HG02623 (cell line): ENCODE data around the gene GPATCH3.
"Not testable (repeated sequence)": the region's sequence is repeated elsewhere in the genome, so short reads cannot be mapped to it uniquely, and the experiment has no call there.

Source experiments
- ATAC-seq: cut with Tn5 transposase; IDR thresholded peaks from one replicate; pipeline ENCODE4 v1.9.1; 2021; ENCODE audit warnings: moderate library complexity; ENCODE audit not compliant: unreplicated experiment

Gene GPATCH3

GRCh38 chr1:26874896-26875295 lies 25.4 kb downstream of the GPATCH3 start:
- no peak for ATAC-seq

DNA sequence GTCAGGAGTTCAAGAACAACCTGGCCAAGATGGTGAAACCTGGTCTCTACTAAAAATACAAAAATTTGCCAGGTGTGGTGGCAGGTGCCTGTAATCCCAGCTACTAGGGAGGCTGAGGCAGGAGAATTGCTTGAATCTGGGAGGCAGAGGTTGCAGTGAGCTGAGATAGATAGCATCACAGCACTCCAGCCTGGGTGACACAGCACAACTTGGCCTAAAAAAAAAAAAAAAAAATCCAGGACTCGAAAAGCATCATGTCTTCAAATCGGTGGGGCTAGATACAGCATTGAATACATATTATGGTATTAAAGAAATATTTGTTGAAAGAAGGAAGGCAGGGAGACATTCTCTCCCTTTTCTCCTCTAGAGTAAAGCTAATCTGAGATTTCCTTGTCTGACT lies 27.2 kb downstream of the GPATCH3 start:
- ATAC-seq: not testable (repeated sequence)

DNA sequence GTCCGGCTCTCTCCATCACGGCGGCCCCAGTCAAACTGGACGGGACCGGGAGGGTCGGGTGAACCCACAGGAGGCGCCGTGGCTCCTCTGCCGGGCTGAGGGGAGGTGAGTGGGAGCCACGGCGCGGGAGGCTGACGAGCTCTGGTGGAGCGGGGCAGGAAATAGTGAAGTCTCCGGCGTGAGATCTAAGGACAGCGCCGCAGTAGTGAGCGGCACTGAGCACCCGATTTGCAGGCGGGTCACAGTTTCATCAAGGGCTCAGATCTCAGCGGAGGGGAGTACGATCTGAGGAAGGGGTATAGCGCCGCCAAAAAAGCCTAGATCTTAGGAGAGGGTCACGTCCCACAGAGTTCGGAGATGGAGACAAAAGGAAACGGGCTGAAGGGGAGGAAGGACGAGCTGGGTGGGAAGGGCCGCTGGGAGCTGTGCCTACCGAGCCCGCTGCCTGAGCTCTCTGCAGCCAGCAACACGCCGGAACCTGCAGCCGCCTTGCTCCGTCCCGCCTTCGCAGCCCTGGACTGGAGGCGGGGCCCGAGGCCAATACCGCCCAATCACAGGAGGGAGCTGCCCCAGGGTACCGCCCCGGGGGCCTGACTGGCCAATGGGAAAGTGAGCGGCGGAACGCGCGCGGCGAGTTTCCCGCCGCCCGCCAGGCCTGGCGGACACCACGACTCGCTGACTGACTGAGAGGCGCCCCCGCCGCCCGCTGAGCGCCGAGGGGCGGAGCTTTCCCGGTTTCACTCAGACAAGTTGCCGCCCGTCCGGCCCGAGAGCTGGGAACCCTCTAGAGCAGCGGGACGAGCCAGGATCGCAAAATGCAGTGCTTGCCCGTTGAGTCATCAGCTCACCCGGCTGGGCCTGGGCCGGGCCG lies 35.4 kb downstream of the GPATCH3 start:
- peak; percentile 87 for ATAC-seq

DNA sequence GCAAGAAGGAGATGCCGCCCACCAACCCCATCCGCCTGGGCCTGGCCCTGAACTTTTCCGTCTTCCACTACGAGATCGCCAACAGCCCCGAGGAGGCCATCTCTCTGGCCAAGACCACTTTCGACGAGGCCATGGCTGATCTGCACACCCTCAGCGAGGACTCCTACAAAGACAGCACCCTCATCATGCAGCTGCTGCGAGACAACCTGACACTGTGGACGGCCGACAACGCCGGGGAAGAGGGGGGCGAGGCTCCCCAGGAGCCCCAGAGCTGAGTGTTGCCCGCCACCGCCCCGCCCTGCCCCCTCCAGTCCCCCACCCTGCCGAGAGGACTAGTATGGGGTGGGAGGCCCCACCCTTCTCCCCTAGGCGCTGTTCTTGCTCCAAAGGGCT lies 36.6 kb downstream of the GPATCH3 start:
- ATAC-seq: no peak

- ATAC-seq: no peak
Measured at GRCh38 chr1:26862781-26863684, 37.2 kb downstream of the GPATCH3 start, which contains the start of gene SFN. Gene SFN, plus strand, starts transcription at chr1:26863149. Its CDS starts 64 bp downstream, at chr1:26863213.

DNA sequence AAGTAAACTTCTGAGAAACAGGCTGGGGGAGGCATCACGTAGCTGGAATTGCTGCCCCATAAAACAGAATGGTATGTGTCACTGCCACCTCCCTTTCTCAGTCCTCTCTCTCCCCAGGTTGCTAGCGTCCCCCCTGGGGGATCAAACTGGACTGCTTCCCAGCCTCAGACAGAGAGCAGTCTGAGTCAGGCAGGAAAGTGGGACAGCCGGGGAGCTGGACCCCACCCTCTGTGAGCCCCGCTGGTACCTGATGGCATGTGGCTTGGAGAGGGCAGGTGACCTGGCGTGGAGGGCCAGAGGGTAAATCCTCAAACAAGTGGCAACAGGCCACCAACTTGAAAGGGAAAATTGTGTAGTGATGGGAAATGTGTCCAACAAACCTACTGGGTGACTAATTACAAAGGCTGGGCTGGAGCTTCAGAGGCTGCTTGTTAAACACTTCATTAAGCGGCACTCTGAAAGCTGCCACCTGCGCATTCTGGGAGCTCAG lies 38.3 kb downstream of the GPATCH3 start:
- ATAC-seq: no peak

DNA sequence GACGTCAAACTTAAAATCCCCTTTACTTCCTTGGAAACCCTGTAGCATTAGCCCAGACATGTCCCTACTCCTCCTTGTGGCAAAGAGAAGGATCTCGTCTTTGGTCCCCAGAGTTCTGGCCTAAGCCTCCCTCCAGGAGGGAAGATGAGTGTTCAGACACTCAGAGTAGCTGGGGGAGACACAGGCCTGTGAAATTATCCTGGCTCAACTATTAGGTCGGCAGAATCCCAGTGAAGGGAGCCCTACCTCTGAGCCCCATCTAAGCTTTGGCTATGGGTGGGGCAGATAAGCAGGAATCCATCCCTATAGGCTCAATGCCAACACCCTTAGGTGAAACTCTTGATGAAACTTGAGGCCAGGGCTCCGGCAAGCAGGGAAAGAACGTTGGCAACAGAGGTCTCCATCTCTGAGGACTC lies 39.0 kb downstream of the GPATCH3 start:
- no peak for ATAC-seq

DNA sequence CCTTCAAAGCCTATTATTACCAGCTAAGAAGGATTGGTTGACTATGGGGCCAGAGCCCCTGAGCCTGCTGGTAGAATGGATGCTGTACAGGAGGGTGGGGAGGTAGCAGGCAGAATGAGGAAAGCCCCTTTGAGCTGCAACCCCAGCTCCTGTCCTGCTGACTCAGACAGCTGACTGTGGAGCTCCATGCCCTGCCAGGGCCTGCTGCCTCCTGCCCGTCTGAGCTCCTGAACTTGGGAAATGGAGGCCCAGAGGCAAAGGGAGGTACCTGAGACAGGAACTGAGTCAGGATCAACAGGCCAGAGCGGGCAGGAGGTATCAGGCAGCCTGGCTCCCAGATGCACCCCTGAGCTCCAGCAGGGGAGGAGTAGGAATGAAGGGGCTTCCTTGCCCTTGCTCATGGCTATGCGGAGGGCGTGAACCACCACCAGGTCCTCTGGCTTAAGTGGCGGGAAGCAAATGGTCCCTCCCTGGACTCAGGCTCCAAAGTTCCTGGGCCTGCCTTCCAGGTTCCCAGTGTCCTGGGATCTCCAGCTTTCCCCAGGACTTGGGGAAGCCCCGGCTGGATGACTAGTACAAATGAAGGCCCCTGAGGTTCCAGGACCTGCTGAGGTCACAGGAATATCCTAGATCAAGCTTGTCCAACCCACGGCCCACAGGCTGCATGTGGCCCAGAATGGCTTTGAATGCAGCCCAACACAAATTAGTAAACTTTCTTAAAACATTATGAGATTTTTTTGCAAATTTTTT lies 41.2 kb downstream of the GPATCH3 start:
- ATAC-seq: no peak

DNA sequence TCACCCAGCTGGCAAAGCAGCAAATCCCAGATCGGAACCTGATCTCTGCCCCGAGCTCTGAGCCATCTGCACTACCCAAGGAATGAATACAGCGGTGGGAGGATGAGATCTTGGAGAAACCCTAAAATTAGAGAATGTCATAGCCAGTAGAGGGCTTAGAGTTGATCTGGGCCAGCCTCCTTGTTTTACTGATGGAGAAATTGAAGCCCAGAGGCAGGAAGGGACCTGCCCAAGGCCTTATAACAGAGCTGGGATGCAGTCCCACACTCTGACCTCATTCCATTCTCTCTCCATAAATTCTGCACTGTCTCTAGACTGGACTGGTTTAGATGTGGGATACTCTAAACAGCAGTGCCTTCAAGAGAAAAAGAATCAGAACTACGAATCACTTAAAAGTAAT lies 42.1 kb downstream of the GPATCH3 start:
- no peak for ATAC-seq

- no peak for ATAC-seq
Measured at GRCh38 chr1:26857473-26858060, 42.7 kb downstream of the GPATCH3 start.

- no peak for ATAC-seq
Measured at GRCh38 chr1:26856604-26857469, 43.4 kb downstream of the GPATCH3 start.

DNA sequence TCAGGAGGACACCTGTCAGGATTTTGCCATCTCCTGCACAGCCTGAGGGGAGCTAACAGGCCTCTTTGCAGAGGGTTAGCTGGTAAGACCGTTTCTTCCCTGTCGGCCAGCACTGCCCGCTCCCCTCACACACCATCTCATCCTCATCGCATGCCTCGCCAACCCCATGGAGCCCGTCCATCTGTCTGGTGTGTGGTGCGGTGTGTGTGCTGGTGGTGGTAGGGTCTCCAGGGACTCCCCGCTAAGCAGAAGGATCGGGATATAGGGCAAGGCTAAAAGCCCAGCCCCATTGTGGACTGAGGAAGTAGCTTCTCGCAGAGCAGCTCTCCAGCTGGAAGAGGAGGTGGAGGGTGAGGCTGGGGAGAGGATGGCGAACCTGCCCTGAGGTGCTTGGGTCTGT lies 44.1 kb downstream of the GPATCH3 start:
- ATAC-seq: no peak

DNA sequence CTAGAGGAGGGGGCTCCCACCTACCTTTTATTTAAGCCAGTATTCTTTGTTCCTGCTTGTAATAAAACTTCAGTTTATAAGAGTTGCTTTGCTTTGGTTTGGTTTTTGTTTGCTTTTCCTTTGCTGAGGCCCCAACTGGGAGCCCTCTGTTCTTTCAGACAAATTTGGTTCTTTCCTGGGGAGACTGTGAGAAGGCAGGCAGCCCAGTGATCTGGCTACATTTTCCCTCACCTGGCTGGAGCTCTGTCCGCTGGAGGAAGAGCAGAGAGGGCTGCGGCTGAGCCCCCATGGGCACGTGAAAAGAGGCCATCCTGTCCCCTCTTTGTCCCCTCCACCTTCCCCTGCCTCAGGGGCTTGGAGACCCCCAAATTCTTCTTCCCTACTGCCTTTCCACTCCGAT lies 44.6 kb downstream of the GPATCH3 start:
- ATAC-seq: no peak

DNA sequence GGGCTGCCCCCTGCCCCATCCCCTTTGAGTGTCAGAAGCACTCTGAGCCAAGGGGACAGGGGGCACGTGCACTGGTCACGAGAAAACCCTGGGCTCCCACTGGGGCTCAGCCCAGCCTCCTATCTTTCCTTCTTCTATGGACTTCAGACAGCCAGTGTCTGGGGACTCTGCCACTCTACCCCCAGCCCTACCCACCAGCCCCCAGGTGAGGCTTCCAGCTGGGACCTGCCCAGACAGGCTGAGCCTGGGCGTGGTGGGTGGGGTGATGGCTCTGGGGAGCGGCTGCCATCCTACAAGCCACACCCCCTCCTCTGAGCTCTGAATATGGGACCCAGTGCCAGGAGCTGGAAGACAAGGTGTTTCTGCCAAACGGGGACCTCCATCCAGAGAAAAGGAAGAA lies 45.4 kb downstream of the GPATCH3 start:
- no peak for ATAC-seq

DNA sequence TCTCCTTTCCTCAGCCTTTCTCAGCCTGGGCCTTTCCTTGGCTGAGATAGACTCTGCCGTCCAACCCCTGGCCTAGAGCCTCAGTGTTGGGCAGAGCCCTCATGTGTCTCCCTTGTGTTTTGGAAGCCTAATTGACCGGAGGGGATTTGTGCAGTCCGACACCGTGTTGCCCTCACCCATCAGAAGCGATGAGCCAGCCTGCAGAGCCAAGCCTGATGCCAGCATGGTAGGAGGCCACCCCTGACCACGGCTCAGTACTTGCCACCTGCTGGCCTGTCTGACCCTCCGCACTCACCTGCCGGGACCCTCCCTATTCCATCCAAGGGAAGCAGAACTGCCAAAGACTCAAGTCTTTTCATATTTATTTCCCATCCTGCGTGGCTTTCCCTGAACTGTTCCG lies 46.7 kb downstream of the GPATCH3 start:
- ATAC-seq: no peak

GRCh38 chr1:26853156-26853555 lies 47.1 kb downstream of the GPATCH3 start:
- ATAC-seq: peak; percentile 47

GRCh38 chr1:26852701-26853100 lies 47.6 kb downstream of the GPATCH3 start:
- no peak for ATAC-seq

GRCh38 chr1:26851106-26851684 lies 49.1 kb downstream of the GPATCH3 start:
- ATAC-seq: no peak
